Aortic smooth muscle cell (primary cell): Measurements from ENCODE around the gene CEP170. TPM values are rescaled to one million over a fixed set of nuclear protein-coding genes. Genes with fewer than 3 reads are reported as not detected.

Source experiments
- total RNA-seq: library from RNA; depleted of rRNA; stranded (reverse); fragments of >200 nt; gene quantifications from 2 replicates; pipeline ENCODE4 v1.2.3, GENCODE V29; 2014

Gene CEP170
- 155 and 174 TPM in 2 replicates for total RNA-seq

DNA sequence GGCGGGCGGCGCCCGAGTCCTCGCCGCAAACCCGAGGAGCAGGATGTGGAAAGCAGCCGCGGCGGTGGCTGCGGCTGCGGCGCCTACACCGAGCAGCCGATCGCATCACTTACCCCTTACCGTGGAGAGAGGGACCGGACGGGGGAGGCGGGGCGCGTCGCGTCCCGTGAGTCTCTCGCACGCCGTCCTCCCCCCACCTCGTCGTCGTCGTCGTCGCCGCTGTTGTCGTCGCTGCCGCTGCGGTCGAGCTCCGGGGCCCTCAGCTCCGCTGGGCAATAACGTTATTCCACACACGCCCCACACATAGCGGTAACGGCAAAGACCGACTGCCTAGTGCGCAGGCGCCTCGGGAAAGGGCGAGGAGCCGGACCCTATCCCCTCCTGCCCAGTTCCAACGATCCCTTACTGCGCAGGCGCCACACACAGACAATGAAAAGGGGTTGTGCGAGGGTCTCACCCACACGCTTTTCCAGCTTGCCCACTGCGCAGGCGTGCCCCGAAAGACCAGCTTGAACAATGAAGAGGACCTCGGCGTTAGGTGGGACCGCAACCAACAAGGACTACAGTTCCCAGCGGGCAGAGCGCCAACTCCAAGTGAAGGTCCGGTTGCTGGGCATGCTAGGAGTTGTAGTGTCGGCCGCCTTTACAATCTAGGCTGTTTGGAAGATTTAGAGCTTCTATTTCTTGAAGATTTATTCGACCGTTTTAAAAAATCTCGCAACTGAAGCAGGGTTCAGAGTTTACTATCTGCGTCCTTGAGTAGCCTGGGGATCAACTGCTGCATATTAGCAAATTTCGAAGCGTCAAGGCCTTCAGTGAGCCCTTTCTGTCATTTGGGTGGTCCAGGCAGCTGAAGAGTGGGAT is at the start of gene CEP170:
TSS of gene CEP170 (minus strand) at position 355 of the 864 bp plus-strand sequence. CDS start 30,001 bp downstream, outside the sequence.

DNA sequence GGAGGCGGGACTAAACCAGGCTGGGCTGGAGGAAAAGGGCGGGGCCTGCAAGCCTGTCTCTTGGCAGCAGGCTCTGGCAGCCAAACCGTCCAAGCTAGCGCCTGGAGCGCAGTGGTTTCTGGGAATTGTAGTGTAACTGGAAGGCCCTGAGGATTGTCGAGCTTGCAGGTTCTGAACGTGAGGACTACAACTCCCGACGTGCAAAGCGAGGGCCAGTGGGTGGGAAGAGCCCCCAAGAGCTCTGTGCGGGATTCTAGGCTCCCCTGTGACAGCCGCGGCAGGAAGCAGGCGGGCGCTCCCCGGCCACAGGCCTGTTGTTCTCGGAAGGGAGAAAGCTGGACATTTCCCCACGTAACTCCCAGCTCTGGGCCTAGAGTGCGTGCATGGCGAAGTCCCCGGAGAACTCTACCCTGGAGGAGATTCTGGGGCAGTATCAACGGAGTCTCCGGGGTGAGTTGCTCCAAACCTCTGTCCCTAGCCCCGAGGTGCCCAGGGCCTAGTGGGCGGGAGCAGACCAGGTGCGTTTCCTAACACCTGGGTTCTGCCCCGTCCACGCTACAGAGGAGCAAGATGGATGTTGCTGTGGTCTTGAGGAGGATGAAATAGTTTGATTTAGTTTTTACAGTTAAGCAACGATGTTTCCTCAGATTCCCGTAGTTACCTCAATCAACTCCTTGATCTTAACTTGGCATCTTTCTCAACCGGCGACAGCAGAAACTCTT is 871 bp upstream of the CEP170 start, which contains the start of gene SDCCAG8:
TSS of gene SDCCAG8 (plus strand) at position 251 of the 722 bp plus-strand sequence. CDS start at position 384, 133 bp downstream.

Other genes starting within 250 kb of the CEP170 start
- gene SDCCAG8, start 760 bp upstream of the CEP170 start, total RNA-seq: 95.6 and 132 TPM in 2 replicates